IgD-negative memory B cell (primary cell): ENCODE data around the gene TET1. TPM values are rescaled to one million over a fixed set of nuclear protein-coding genes. Genes with fewer than 3 reads are reported as not detected.
"Not testable (repeated sequence)": the region's sequence is repeated elsewhere in the genome, so short reads cannot be mapped to it uniquely, and the experiment has no call there.

Experiments used
- H3K27ac Mint-ChIP-seq, 3 donors: one replicate each; pipeline ENCODE4 v1.8.0; 2020 to 2022; ENCODE audit warnings: mild to moderate bottlenecking in 3 of 3, mixed read lengths in 3 of 3, moderate library complexity in 1 of 3
- H3K27me3 Mint-ChIP-seq: one replicate; pipeline ENCODE4 v1.8.0; 2021; ENCODE audit warnings: mixed read lengths
- H3K36me3 Mint-ChIP-seq: one replicate; pipeline ENCODE4 v1.8.0; 2020; ENCODE audit warnings: mild to moderate bottlenecking, mixed read lengths
- H3K4me1 Mint-ChIP-seq, 3 donors: one replicate each; pipeline ENCODE4 v1.8.0; 2020 to 2022; ENCODE audit warnings: mixed read lengths in 3 of 3, mild to moderate bottlenecking in 1 of 3
- H3K4me3 Mint-ChIP-seq, 4 donors: one replicate each; pipeline ENCODE4 v1.8.0; 2020 to 2022; ENCODE audit warnings: mild to moderate bottlenecking in 4 of 4, mixed read lengths in 4 of 4, moderate library complexity in 3 of 4
- H3K9me3 Mint-ChIP-seq, 3 donors: one replicate each; pipeline ENCODE4 v1.8.0; 2020 to 2021; ENCODE audit warnings: mixed read lengths in 3 of 3, mild to moderate bottlenecking in 1 of 3
- polyA plus RNA-seq: library from polyadenylated mRNA; unstranded; fragments of 300-500 nt; fragmentation: Illumina TruSeq; gene quantifications from one replicate; pipeline ENCODE4 v1.2.3, GENCODE V29; 2021

Gene TET1
- polyA plus RNA-seq, 1 donor from 2014 or later, result 1.0 TPM

GRCh38 chr10:68586606-68587305, 26.6 kb downstream of the TET1 start:
- Mint-ChIP-seq H3K4me3 (no peak overlapping the region), H3K27ac (no peak overlapping the region), H3K27me3 (no peaks in the 10 kb centered on the region), H3K4me1 (peaks cover 0 to 3% (median 0%) of the 10 kb centered on the region in 3 donors), H3K9me3 (peaks cover 0 to 2% (median 0%) of the 10 kb centered on the region in 3 donors), H3K36me3 (no peaks in the 10 kb centered on the region)

DNA sequence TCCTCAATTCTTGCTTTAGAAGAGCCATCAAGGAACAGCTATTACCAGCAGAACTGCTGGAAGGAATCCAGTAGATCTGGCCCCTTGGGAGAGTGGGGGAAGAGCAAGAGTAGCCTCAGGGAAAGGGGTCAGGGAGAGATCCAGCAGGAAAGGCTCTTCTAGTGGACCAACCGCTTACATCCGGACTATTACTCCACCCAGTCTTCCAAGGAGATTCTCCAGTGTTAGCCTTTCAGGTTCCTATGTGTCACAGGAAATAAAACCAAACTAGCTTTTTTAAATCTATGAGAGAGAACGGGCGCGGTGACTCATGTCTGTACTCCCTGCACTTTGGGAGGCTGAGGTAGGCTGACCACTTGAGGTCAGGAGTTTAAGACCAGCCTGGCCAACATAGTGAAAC, 34.3 kb downstream of the TET1 start:
- Mint-ChIP-seq H3K9me3 (no peaks in the 10 kb centered on the region), H3K27me3 (no peaks in the 10 kb centered on the region), H3K4me3 (no peak overlapping the region), H3K36me3 (no peaks in the 10 kb centered on the region), H3K4me1 (peaks cover 0 to 2% (median 0%) of the 10 kb centered on the region in 3 donors), H3K27ac (no peak overlapping the region)

- Mint-ChIP-seq H3K27me3 (no peaks in the 10 kb centered on the region), H3K27ac (no peak overlapping the region), H3K9me3 (no peaks in the 10 kb centered on the region), H3K4me3 (no peak overlapping the region), H3K4me1 (peaks cover 2 to 7% (median 5%) of the 10 kb centered on the region in 3 donors), H3K36me3 (no peaks in the 10 kb centered on the region)
Observed at GRCh38 chr10:68595513-68595912, 35.4 kb downstream of the TET1 start.

DNA sequence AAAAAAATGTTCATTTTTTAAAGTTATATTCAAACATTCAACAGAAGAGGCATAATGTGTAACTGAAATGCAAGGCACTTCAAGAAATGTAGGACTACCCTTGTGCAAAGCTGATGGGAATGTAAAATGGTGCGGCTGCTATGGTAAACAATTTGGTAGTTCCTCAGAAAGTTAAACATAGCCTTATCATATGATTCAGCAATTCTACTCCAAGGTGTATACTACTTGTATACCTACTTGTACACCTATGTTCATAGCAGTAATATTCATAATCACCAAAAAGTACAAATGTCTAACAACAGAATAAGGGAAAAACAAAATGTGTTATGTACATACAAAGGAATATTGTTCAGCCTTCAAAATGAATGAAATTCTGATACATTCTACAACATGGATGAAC, 37.3 kb downstream of the TET1 start:
- Mint-ChIP-seq H3K4me1 (peaks cover 12 to 18% (median 14%) of the 10 kb centered on the region in 3 donors), H3K36me3 (no peaks in the 10 kb centered on the region), H3K27me3 (no peaks in the 10 kb centered on the region), H3K27ac (no peak overlapping the region), H3K4me3 (no peak overlapping the region), H3K9me3 (no peaks in the 10 kb centered on the region)

GRCh38 chr10:68598978-68599770, 39.0 kb downstream of the TET1 start:
- Mint-ChIP-seq H3K27ac (peak overlapping the region in 1 of 3 donors; percentile 39), H3K27me3 (no peaks in the 10 kb centered on the region), H3K4me3 (peak overlapping the region in 3 of 4 donors; percentile 28 to 81 (median 72)), H3K4me1 (peaks cover 12 to 18% (median 14%) of the 10 kb centered on the region in 3 donors), H3K9me3 (no peaks in the 10 kb centered on the region), H3K36me3 (peaks cover 6% of the 10 kb centered on the region)

- H3K4me1 Mint-ChIP-seq, result peaks cover 12 to 18% (median 14%) of the 10 kb centered on the region in 3 donors
- no peaks in the 10 kb centered on the region for H3K27me3 Mint-ChIP-seq
- no peak overlapping the region for H3K27ac Mint-ChIP-seq
- H3K36me3 Mint-ChIP-seq, result peaks cover 7% of the 10 kb centered on the region
- H3K9me3 Mint-ChIP-seq, result no peaks in the 10 kb centered on the region
- H3K4me3 Mint-ChIP-seq, result peak overlapping the region; percentile 81 to 98 (median 93)
Observed at GRCh38 chr10:68599771-68600040, 39.6 kb downstream of the TET1 start.

GRCh38 chr10:68600041-68600778, 40.1 kb downstream of the TET1 start:
- H3K4me1 Mint-ChIP-seq, result peaks cover 12 to 18% (median 14%) of the 10 kb centered on the region in 3 donors
- H3K9me3 Mint-ChIP-seq, result no peaks in the 10 kb centered on the region
- H3K36me3 Mint-ChIP-seq, result peaks cover 7% of the 10 kb centered on the region
- no peaks in the 10 kb centered on the region for H3K27me3 Mint-ChIP-seq
- peak overlapping the region; percentile 81 to 98 (median 93) for H3K4me3 Mint-ChIP-seq
- peak overlapping the region in 2 of 3 donors; percentile 63 to 69 for H3K27ac Mint-ChIP-seq

GRCh38 chr10:68601501-68602265, 41.5 kb downstream of the TET1 start:
- peaks cover 7% of the 10 kb centered on the region for H3K36me3 Mint-ChIP-seq
- peak overlapping the region; percentile 81 to 98 (median 93) for H3K4me3 Mint-ChIP-seq
- H3K27me3 Mint-ChIP-seq, result no peaks in the 10 kb centered on the region
- peaks cover 12 to 18% (median 14%) of the 10 kb centered on the region in 3 donors for H3K4me1 Mint-ChIP-seq
- H3K27ac Mint-ChIP-seq, result no peak overlapping the region
- no peaks in the 10 kb centered on the region for H3K9me3 Mint-ChIP-seq

DNA sequence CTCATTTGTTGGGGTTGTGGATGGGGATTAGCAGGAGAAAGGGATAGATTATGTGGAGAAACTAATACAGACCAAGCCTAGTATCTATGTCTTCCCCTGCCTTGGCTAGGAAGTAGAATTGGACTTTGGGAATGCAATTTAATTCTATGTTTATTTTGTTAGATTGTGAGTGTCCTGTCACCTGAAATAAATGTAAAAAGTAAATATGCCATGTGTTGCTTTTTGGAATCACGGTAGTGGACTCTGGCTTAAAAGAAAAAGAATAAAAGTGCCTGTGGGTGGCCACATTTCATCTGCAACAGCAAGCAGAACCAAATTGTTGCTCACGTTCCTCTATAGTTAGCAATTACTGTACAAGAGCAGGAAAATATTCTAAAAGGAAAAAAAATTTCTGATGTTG, 42.3 kb downstream of the TET1 start:
- peak overlapping the region in 1 of 3 donors; percentile 55 for H3K27ac Mint-ChIP-seq
- H3K9me3 Mint-ChIP-seq, result no peaks in the 10 kb centered on the region
- peaks cover 7% of the 10 kb centered on the region for H3K36me3 Mint-ChIP-seq
- peaks cover 12 to 18% (median 14%) of the 10 kb centered on the region in 3 donors for H3K4me1 Mint-ChIP-seq
- no peaks in the 10 kb centered on the region for H3K27me3 Mint-ChIP-seq
- peak overlapping the region in 1 of 4 donors; percentile 67 for H3K4me3 Mint-ChIP-seq

DNA sequence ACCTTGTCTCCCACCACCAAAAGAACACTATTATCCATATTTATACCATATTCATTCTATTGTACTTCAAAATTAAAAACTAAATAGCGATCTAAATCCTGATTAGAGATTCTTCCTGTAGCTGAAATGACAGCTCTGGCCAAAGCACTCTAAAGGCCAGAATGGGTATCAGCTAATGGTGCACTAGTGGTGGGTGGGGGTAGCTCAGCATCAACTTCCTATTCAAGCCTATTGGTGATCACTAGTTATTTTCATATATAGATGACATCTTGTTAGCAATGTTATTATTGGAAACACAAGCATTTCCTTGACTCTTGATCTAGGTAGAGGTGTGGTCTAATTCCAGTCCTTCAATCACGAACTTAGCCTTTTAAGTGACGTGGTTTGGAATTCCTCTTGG, 43.6 kb downstream of the TET1 start:
- H3K27ac Mint-ChIP-seq, result no peak overlapping the region
- no peak overlapping the region for H3K4me3 Mint-ChIP-seq
- H3K36me3 Mint-ChIP-seq, result peaks cover 7% of the 10 kb centered on the region
- H3K9me3 Mint-ChIP-seq, result no peaks in the 10 kb centered on the region
- H3K27me3 Mint-ChIP-seq, result no peaks in the 10 kb centered on the region
- peaks cover 10 to 18% (median 14%) of the 10 kb centered on the region in 3 donors for H3K4me1 Mint-ChIP-seq

DNA sequence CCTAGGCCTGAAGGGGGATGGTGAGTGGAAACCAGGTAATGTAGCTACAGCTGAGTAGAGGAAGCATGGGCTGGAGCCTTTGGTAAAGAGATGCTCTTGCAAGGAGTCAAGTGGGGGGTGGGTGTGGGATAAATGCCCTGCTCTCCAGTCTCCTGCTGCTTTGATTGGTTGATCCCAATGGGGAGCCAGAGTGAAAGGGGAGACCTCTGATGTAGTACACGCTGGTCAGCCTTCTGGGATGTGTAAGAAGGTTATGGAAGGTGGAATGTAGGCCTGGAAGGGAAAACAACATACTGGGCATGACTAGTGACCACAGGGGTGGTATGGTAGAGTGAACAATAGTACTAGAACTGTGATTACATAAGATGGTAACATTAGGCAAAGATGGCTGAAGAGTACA, 44.3 kb downstream of the TET1 start:
- no peak overlapping the region for H3K4me3 Mint-ChIP-seq
- H3K27ac Mint-ChIP-seq, result peak overlapping the region in 1 of 3 donors; percentile 6
- H3K4me1 Mint-ChIP-seq, result peaks cover 10 to 18% (median 14%) of the 10 kb centered on the region in 3 donors
- peaks cover 7% of the 10 kb centered on the region for H3K36me3 Mint-ChIP-seq
- no peaks in the 10 kb centered on the region for H3K9me3 Mint-ChIP-seq
- no peaks in the 10 kb centered on the region for H3K27me3 Mint-ChIP-seq

DNA sequence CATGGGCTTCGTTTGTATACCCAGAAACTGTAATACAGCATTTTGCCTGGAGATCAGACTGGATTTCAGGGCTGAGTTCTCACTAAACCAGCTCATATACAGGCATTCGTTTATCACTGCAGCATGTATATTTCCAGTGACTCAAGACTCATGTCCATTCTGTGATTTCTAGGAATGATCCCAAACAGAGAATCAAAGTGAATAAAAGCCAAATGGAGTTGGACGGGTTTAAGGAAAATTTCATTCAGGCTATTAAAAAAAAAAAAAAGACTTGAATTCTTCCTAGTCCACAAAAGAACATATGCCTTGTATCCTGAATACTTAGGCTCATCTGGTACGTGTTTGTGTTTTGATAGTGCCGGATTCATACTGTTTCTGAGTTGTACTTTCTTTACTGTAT, 46.8 kb downstream of the TET1 start:
- H3K9me3 Mint-ChIP-seq, result no peaks in the 10 kb centered on the region
- H3K36me3 Mint-ChIP-seq, result peaks cover 7% of the 10 kb centered on the region
- no peak overlapping the region for H3K4me3 Mint-ChIP-seq
- H3K27ac Mint-ChIP-seq, result peak overlapping the region in 1 of 3 donors; percentile 53
- H3K27me3 Mint-ChIP-seq, result no peaks in the 10 kb centered on the region
- H3K4me1 Mint-ChIP-seq, result peaks cover 0 to 4% (median 2%) of the 10 kb centered on the region in 3 donors

DNA sequence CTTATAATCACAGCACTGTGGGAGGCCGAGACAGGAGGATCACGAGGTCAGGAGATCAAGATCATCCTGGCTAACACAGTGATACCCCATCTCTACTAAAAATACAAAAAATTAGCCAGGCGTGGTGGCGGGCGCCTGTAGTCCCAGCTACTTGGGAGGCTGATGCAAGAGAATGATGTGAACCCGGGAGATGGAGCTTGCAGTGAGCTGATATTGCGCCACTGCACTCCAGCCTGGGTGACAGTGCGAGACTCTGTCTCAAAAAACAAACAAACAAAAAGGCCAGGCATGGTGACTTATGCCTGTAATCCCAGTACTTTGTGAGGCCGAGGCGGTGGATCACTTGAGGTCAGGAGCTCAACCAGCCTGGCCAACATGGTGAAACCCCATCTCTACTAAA, 49.9 kb downstream of the TET1 start:
- not testable (repeated sequence) for H3K4me3 Mint-ChIP-seq, H3K36me3 Mint-ChIP-seq, H3K27ac Mint-ChIP-seq, H3K27me3 Mint-ChIP-seq, H3K9me3 Mint-ChIP-seq, H3K4me1 Mint-ChIP-seq

DNA sequence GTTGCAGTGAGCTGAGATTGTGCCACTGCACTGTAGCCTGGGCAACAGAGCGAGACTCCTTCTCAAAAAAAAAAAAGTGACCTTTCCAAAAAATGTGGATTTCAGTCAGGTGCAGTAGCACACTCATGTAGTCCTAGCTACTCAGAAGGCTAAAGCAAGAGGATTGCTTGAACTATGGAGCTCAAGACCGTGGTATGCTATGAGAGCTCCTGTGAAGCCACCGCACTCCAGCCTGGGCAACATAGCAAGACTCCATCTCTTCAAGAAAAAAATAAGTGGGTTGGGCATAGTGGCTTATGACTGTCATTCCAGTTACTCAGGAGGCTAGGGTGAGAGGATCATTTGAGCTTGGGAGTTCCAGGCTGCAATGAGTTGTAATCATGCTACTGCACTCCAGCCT, 51.1 kb downstream of the TET1 start:
- Mint-ChIP-seq H3K4me1 (no peaks in the 10 kb centered on the region), H3K27me3 (no peaks in the 10 kb centered on the region), H3K4me3 (no peak overlapping the region), H3K27ac (no peak overlapping the region), H3K36me3 (no peaks in the 10 kb centered on the region), H3K9me3 (no peaks in the 10 kb centered on the region)

DNA sequence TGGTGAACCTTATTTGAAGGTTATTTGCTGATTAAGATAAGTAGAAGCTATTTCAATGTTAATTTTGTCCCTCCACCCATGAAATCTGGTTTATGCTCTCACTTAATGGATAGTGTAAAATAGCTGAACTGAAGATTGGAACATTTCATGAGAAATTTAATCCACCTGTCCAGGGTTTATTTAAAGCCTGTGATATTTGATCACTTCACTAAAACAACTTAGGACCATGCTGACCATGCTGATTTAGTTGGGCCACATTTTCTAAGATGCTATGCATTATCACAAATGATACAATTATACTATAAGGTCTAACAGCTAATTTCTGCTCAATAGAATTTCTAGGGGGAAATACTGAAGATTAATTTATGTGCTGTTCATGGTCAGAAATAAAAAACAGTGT, 53.8 kb downstream of the TET1 start:
- H3K27me3 Mint-ChIP-seq, H3K4me1 Mint-ChIP-seq, H3K4me3 Mint-ChIP-seq, H3K27ac Mint-ChIP-seq, H3K36me3 Mint-ChIP-seq, H3K9me3 Mint-ChIP-seq: not testable (repeated sequence)
